HG03139 (cell line): ENCODE data around the gene MEF2B.
"Not testable (repeated sequence)": the region's sequence is repeated elsewhere in the genome, so short reads cannot be mapped to it uniquely, and the experiment has no call there.

Source experiments
- ATAC-seq: cut with Tn5 transposase; IDR thresholded peaks from one replicate; pipeline ENCODE4 v1.9.1; 2021; ENCODE audit not compliant: unreplicated experiment

MEF2B gene

DNA sequence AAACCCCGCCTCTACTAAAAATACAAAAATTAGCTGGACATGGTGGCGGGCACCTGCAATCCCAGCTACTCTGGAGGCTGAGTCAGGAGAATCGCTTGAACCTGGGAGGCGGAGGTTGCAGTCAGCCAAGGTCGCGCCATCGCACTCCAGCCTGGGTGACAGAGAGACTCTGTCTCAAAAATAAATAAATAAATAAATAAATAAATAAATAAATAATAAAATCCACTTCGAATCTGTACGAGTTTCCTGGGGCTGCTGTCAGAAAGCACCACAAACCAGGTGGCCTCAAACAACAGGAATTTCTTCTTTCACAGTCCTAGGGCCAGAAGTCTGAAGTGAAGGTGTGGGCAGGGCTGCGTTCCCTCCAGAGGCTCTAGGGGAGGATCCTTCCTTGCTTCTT lies 67.5 kb downstream of the MEF2B start:
- not testable (repeated sequence) for ATAC-seq

DNA sequence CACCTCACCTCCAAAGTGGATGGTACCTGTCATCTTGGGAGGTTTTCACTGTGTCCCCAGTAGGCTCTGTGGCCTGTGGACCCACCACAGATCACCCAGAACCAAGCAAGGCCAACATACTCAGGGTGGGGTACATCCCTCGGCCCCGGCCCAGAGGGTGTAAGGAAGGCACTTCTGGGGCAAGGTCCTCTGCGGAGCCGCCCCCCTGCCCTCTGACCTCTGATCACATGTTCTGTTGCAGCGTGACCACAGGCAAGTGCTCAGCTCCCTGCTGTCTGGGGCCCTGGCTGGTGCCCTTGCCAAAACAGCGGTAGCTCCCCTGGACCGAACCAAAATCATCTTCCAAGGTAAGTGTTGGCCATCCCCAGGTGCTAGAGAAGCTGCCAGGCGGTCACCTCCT lies 68.5 kb downstream of the MEF2B start:
- no peak for ATAC-seq

DNA sequence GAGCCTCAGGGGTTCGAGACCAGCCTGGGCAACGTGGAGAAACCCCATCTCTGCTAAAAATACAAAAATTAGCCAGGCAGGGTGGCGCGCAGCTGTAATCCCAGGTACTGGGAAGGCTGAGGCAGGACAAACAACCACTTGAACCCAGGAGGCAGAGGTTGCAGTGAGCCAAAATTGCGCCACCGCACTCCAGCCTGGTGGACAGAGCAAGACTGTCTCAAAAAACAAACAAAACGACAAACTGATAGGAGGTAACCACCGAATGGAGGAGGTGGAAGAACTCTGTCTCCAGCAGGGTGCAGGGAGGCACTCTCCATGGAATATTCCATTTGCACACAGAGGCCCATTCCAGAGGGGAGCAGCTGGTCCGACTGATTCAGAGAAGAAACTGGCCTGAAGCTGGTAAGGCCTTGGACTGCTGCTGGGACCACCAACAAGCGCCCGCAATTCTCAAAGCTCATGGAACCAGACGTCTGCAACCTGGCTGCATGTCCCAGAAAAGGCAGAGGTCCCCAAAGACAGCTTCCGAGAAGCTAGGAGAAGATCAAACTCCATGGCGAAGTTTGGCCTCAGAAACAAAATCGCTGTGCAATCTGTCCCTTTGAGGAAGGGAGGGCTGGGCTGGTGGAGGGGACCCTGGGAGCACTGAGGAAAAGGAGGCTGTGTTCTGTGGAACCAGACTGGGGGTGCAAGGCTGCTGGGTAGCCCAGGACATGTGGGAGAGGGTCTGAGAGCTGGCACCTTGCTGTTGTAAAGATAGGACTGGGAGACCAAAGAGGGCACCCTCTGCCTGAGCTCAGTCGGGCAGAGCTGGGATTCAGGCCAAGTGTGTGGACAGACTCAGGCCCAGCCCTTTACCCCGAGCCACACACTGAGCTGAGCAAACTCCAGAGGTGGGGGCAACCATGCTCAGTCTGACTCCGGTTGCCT lies 71.1 kb downstream of the MEF2B start:
- ATAC-seq, result no peak

DNA sequence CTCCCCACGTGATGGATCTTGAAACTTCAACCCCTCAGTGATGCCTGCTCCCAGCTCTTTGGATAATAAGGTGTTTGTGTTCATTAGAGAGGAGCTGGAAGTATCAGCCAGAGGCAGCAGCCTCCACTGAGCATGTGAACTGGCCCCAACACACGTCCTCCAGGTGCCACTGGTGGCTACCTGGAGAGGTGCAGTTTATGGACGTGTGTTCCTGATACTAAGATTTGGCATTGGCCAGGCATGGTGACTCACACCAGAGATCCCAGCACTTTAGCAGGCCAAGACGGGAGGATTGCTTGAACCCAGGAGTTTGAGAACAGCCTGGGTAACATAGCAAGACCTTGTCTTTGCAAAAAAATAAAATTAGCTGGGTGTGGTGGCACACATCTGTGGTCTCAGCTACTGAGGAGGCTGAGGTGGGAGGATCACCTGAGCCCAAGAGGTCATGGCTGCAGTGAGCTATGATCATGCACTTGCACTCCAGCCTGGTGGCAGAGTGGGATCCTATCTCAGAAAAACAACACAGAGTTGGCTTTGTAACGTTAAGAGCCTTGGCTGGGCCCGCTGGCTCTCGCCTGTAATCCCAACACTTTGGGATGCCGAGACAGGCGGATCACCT lies 71.9 kb downstream of the MEF2B start:
- no peak for ATAC-seq

DNA sequence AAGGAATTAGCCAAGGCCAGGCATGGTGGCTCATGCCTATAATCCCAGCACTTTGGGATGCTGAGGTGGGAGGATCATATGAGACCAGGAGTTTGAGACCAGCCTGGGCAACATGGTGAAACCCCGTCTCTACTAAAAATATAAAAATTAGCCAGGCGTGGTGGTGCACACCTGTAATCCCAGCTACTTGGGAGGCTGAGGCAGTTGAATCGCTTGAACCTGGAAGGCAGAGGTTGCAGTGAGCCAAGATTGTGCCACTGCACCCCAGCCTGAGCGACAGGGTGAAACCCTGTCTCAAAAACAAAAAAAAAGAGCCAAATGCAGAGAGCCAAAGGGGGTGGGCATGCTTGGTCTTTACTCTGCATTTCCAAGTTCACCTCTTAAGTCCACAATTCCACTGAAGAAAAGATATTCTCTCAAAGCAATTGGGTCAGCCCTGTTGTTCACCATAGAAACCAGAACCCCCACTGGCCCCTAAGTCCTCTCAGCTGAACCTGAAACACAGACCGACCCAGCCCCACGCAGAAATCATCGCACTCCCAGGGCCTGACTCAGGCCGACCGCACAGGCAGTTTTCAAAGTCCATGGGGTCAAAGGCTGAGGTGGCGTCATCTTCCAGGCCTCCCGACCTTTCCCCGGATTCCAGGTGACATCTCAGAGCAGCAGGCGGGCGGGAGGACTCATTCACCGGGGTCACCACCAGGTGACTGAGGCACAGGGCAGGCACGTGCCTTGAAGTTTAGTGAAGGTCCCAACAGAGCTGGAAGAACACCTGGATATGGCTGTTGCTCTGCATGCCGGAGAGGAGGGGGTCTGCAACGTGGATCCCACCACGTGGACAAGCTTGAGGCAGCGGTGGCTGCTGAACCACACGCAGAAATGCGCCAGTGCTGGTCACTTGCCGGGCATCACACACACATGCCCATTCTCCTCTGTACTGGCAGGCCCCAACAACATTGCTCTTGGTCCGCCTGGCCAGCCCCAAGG lies 73.1 kb downstream of the MEF2B start:
- no peak for ATAC-seq

DNA sequence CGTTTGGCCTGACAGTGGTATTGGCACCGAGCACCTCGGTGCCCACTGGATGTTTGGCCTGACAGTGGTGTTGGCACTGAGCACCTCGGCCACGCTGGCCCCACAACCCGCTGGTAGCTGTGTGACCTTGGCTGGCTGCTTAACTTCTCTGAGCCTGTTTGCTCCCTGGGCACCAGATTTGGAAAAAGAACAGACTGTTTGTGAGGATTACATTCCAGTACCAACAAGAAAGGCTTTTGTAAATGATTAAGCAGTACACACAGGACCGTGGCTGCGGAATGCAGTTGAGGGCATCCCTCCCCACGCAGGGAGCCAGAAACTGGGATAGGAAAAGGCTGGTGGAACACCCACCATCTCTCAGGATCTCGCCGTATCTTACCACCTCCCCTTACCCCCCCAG lies 74.4 kb downstream of the MEF2B start:
- no peak for ATAC-seq
